ENCODE data around the gene SLC44A2. TPM values are rescaled to one million over a fixed set of nuclear protein-coding genes. Genes with fewer than 3 reads are reported as not detected.

Gene SLC44A2
- total RNA-seq, 1 donor from 2014 or later, result 129 TPM

GRCh38 chr19:10680545-10681135, 55.3 kb downstream of the SLC44A2 start:
- DNase-seq (ENCODE audit: extremely low read depth, low read depth, low spot score), result no peak

GRCh38 chr19:10681658-10682057, 56.3 kb downstream of the SLC44A2 start:
- no peak for DNase-seq (ENCODE audit: extremely low read depth, low read depth, low spot score)

- DNase-seq (ENCODE audit: extremely low read depth, low read depth, low spot score), result no peak
Measured at GRCh38 chr19:10682397-10683063, 57.2 kb downstream of the SLC44A2 start.

GRCh38 chr19:10683064-10683426, 57.7 kb downstream of the SLC44A2 start:
- no peak for DNase-seq (ENCODE audit: extremely low read depth, low read depth, low spot score)

GRCh38 chr19:10683582-10683981, 58.2 kb downstream of the SLC44A2 start:
- DNase-seq (ENCODE audit: extremely low read depth, low read depth, low spot score), result no peak

- no peak for DNase-seq (ENCODE audit: extremely low read depth, low read depth, low spot score)
Measured at GRCh38 chr19:10685210-10685609, 59.9 kb downstream of the SLC44A2 start.

- DNase-seq (ENCODE audit: extremely low read depth, low read depth, low spot score), result no peak
Measured at GRCh38 chr19:10686193-10686592, 60.8 kb downstream of the SLC44A2 start.

GRCh38 chr19:10686661-10687517, 61.5 kb downstream of the SLC44A2 start:
- DNase-seq (ENCODE audit: extremely low read depth, low read depth, low spot score), result no peak

- DNase-seq (ENCODE audit: extremely low read depth, low read depth, low spot score), result no peak
Measured at GRCh38 chr19:10687518-10688288, 62.4 kb downstream of the SLC44A2 start.

- no peak for DNase-seq (ENCODE audit: extremely low read depth, low read depth, low spot score)
Measured at GRCh38 chr19:10688545-10689280, 63.4 kb downstream of the SLC44A2 start.

- DNase-seq (ENCODE audit: extremely low read depth, low read depth, low spot score), result no peak
Measured at GRCh38 chr19:10690341-10690781, 65.0 kb downstream of the SLC44A2 start.

GRCh38 chr19:10691178-10691881, 66.0 kb downstream of the SLC44A2 start:
- no peak for DNase-seq (ENCODE audit: extremely low read depth, low read depth, low spot score)

GRCh38 chr19:10691883-10692282, 66.5 kb downstream of the SLC44A2 start:
- DNase-seq (ENCODE audit: extremely low read depth, low read depth, low spot score), result no peak

GRCh38 chr19:10692673-10693264, 67.4 kb downstream of the SLC44A2 start:
- no peak for DNase-seq (ENCODE audit: extremely low read depth, low read depth, low spot score)

Other genes starting within 250 kb of the SLC44A2 start
- gene TYK2, start 245.0 kb upstream of the SLC44A2 start, total RNA-seq, result 83.1 and 178 TPM in 2 replicates
- gene CDC37, start 222.0 kb upstream of the SLC44A2 start, total RNA-seq, result 276 and 332 TPM in 2 replicates
- gene PDE4A, start 205.0 kb upstream of the SLC44A2 start, total RNA-seq, result 4.8 and 5.3 TPM in 2 replicates
- 69.9 and 70.4 TPM in 2 replicates for gene KEAP1, start 122.2 kb upstream of the SLC44A2 start, total RNA-seq
- 0.88 TPM in 1 of 2 replicates, not detected in the other for gene S1PR5, start 108.1 kb upstream of the SLC44A2 start, total RNA-seq
- 18.9 and 28.4 TPM in 2 replicates for gene ATG4D, start 81.6 kb upstream of the SLC44A2 start, total RNA-seq
- 7.7 and 16.2 TPM in 2 replicates for gene KRI1, start 59.5 kb upstream of the SLC44A2 start, total RNA-seq
- 1.6 and 4.8 TPM in 2 replicates for gene CDKN2D, start 56.6 kb upstream of the SLC44A2 start, total RNA-seq
- 1.4 and 3.0 TPM in 2 replicates for gene AP1M2, start 38.2 kb upstream of the SLC44A2 start, total RNA-seq
- gene ILF3, start 28.8 kb downstream of the SLC44A2 start, total RNA-seq, result 99.9 and 183 TPM in 2 replicates
- 23.9 and 25.6 TPM in 2 replicates for gene QTRT1, start 75.9 kb downstream of the SLC44A2 start, total RNA-seq
- gene DNM2, start 92.5 kb downstream of the SLC44A2 start, total RNA-seq, result 123 and 178 TPM in 2 replicates
- 50.2 and 50.7 TPM in 2 replicates for gene TMED1, start 210.7 kb downstream of the SLC44A2 start, total RNA-seq
- 0.44 TPM in 1 of 2 replicates, not detected in the other for gene C19orf38, start 222.9 kb downstream of the SLC44A2 start, total RNA-seq
- 56.7 and 57.7 TPM in 2 replicates for gene CARM1, start 246.0 kb downstream of the SLC44A2 start, total RNA-seq